Heart right ventricle (tissue), 16 donors: ENCODE data around the gene HOMER1. TPM values are rescaled to one million over a fixed set of nuclear protein-coding genes. Genes with fewer than 3 reads are reported as not detected.

Source experiments
- ATAC-seq, 8 donors: fragments of 200-7000 bp; cut with Tn5 transposase; one replicate each; pipeline ENCODE4 v1.9.1; 2020; ENCODE audit warnings: mild to moderate bottlenecking in 8 of 8, moderate library complexity in 8 of 8, moderate number of reproducible peaks in 1 of 8
- DNase-seq, 2 donors: peaks; one replicate each; pipeline ENCODE4 v3.0.0-alpha.2; 2020
- H3K27ac ChIP-seq, 10 donors: fragments of 200-600 bp; sonication (generic) in 2 of 10; one replicate each; pipeline versions ENCODE4 v1.5.0 to v1.8.0; 2020 to 2022; ENCODE audit warnings: mild to moderate bottlenecking in 3 of 10
- H3K27me3 ChIP-seq, 7 donors: fragments of 200-600 bp; one replicate each; pipeline ENCODE4 v1.8.0; 2021 to 2022; ENCODE audit warnings: mild to moderate bottlenecking in 2 of 7
- H3K36me3 ChIP-seq, 9 donors: fragments of 200-600 bp; sonication (generic) in 1 of 9; one replicate each; pipeline versions ENCODE4 v1.5.0 to v1.8.0; 2020 to 2022; ENCODE audit warnings: mild to moderate bottlenecking in 2 of 9
- H3K4me1 ChIP-seq, 9 donors: fragments of 200-600 bp; sonication (generic) in 1 of 9; one replicate each; pipeline versions ENCODE4 v1.5.0 to v1.8.0; 2020 to 2022; ENCODE audit warnings: mild to moderate bottlenecking in 4 of 9
- H3K4me3 ChIP-seq, 10 donors: fragments of 200-600 bp; sonication (generic) in 2 of 10; one replicate each; pipeline versions ENCODE4 v1.5.0 to v1.8.0; 2020 to 2022; ENCODE audit warnings: mild to moderate bottlenecking in 7 of 10, moderate library complexity in 2 of 10
- H3K9me3 ChIP-seq, 11 donors: fragments of 200-600 bp in 10 of 11; sonication (generic) in 2 of 11; one replicate each; pipeline versions ENCODE4 v1.5.0 to v1.8.0; 2013 to 2022; ENCODE audit warnings: mild to moderate bottlenecking in 2 of 11, control low read depth in 1 of 11, moderate library complexity in 1 of 11
- CTCF ChIP-seq, 9 donors: fragments of 200-600 bp; sonication (generic) in 2 of 9; IDR thresholded peaks; one replicate each; pipeline versions ENCODE4 v1.5.0 to v1.8.0; 2021 to 2022; ENCODE audit warnings: antibody characterized with exemption in 9 of 9, mild to moderate bottlenecking in 5 of 9, moderate library complexity in 1 of 9
- WGBS, 2 donors: extraction: QIAGEN DNeasy Blood & Tissue Kit; methylation state at CpG; one replicate each; pipeline ENCODE4 v1.1.7; 2013; ENCODE audit warnings: inconsistent platforms in 1 of 2; 5-methylcytosine and 5-hydroxymethylcytosine counted together
- intact Hi-C, 10 donors: fragments of 100-400 bp; cut with DNase I; formaldehyde crosslinking; loops; one replicate each; pipeline versions ENCODE4 v1.11.1 to v1.14.2; 2022
- polyA plus RNA-seq, 2 donors: library from polyadenylated mRNA; stranded (reverse); fragments of 200-250 nt; gene quantifications; one replicate each; pipeline ENCODE4 v1.2.3, GENCODE V29; 2013
- total RNA-seq, 10 donors: library from RNA; stranded (reverse); fragmentation: NEBNext Ultra II Directional in 3 of 10; extraction: Animal tissue kit (Norgen Biotek cat#: 25700) in 3 of 10; gene quantifications; one replicate each; pipeline versions ENCODE4 v1.2.1 to v1.2.4, GENCODE V29; 2021 to 2023
- donor health status: Arrhythmogenic right ventricular cardiomyopathy.
- donor health status: ischemic (EF 13 %, LVEDD 7.1; RV severe dilation, severe dysfunction).
- donor health status: healthy with polysubstance abuse.
- donor health status: DM: no; HTN: yes; CAD: no.
- donor health status: DM: no; HTN: no; CAD: no.
- donor health status: ischemic (EF 25% LVEDD 6.9; RV normal size, moderate dysfunction).
- donor health status: ischemic (EF 25% LVEDD 5.7; RV mildly dilated, moderate dysfunction).
- donor health status: healthy.
- donor health status: DM: yes; HTN: yes; CAD: no.
- donor health status: Ischemic cardiomyopathy.
- donor health status: ischemic (EF 35%, LVEDD 5.7; RV mildly dilated, moderate dysfunction).
- donor health status: nonischemic (EF 11% LVEDD 7.7; RV severe dilation, severe dysfunction).
- donor health status: DM: yes; HTN: yes; CAD: no.
- donor health status: PGD.
- donor health status: ischemic (EF 29% LVEDD 5.4; RV normal size, mild dysfunction).
- donor health status: nonischemic (EF 23%, LVEDD 6.1; RV moderate dilation, normal function).

The HOMER1 gene
- total and polyA plus RNA-seq, 12 donors: 4.7 to 109 (median 61.0) TPM

GRCh38 chr5:79509244-79509885 is 4.6 kb downstream of the HOMER1 start:
- Histone ChIP-seq H3K9me3 (no peaks in the 10 kb centered on the region), H3K36me3 (no peaks in the 10 kb centered on the region), H3K27me3 (peaks cover 0 to 49% (median 22%) of the 10 kb centered on the region in 7 donors), H3K4me1 (peaks cover 0 to 26% (median 11%) of the 10 kb centered on the region in 9 donors), H3K4me3 (peak overlapping the region in 9 of 10 donors; percentile 4 to 92 (median 79)), H3K27ac (peak overlapping the region; percentile 9 to 99 (median 92))
- TF ChIP-seq CTCF (IDR thresholded peaks at IDR 0.05): no peak
- no peak for DNase-seq
- peak in 3 of 8 donors; percentile 34 to 57 (median 50) for ATAC-seq
- intact Hi-C loops: loop anchor here in 1 of 10 donors (2.0 kb wide), 1 partner anchor 29 kb away; no protein-coding TSS in a partner anchor
- WGBS, 2 donors: 54 to 64% methylated on average over 1 of the region's 1 CpG

GRCh38 chr5:79508794-79509193 is 5.1 kb downstream of the HOMER1 start:
- H3K4me1 ChIP-seq: peaks cover 0 to 27% (median 11%) of the 10 kb centered on the region in 9 donors
- H3K27ac ChIP-seq: peak overlapping the region; percentile 9 to 99 (median 90)
- no peak for TF ChIP-seq CTCF (IDR thresholded peaks at IDR 0.05)
- ATAC-seq (peak in 4 of 8 donors; percentile 3 to 35 (median 13)), DNase-seq (no peak)
- H3K9me3 ChIP-seq: no peaks in the 10 kb centered on the region
- intact Hi-C loops: loop anchor here in 1 of 10 donors (2.0 kb wide), 1 partner anchor 28 kb away; no protein-coding TSS in a partner anchor
- H3K36me3 ChIP-seq: no peaks in the 10 kb centered on the region
- H3K27me3 ChIP-seq: peaks cover 0 to 49% (median 22%) of the 10 kb centered on the region in 7 donors
- 57 to 64% methylated on average over 2 of the region's 2 CpGs for WGBS, 2 donors
- peak overlapping the region in 7 of 10 donors; percentile 4 to 92 (median 77) for H3K4me3 ChIP-seq

- DNase-seq (no peak), ATAC-seq (peak in 5 of 8 donors; percentile 33 to 60 (median 45))
- H3K36me3 ChIP-seq: no peaks in the 10 kb centered on the region
- TF ChIP-seq CTCF (IDR thresholded peaks at IDR 0.05): no peak
- no peaks in the 10 kb centered on the region for H3K9me3 ChIP-seq
- WGBS, 2 donors: 32 to 40% methylated on average over 2 of the region's 2 CpGs
- H3K27me3 ChIP-seq: peaks cover 0 to 44% (median 22%) of the 10 kb centered on the region in 7 donors
- H3K27ac ChIP-seq: peak overlapping the region; percentile 9 to 99 (median 90)
- intact Hi-C loops: loop anchor here in 1 of 10 donors (2.0 kb wide), 1 partner anchor 28 kb away; no protein-coding TSS in a partner anchor
- H3K4me1 ChIP-seq: peaks cover 0 to 24% (median 10%) of the 10 kb centered on the region in 9 donors
- H3K4me3 ChIP-seq: peak overlapping the region in 5 of 10 donors; percentile 4 to 92 (median 79)
Observed at GRCh38 chr5:79508354-79508753, 5.6 kb downstream of the HOMER1 start.

GRCh38 chr5:79507251-79508205 is 6.4 kb downstream of the HOMER1 start:
- peak in 7 of 8 donors; percentile 18 to 59 (median 51) for ATAC-seq
- 48 to 52% methylated on average over 6 of the region's 6 CpGs for WGBS, 2 donors

More at GRCh38 chr5:79507251-79508205, 6.4 kb downstream of the HOMER1 start:
- Histone ChIP-seq H3K27me3 (peaks cover 0 to 36% (median 15%) of the 10 kb centered on the region in 7 donors), H3K9me3 (no peaks in the 10 kb centered on the region), H3K27ac (peak overlapping the region in 9 of 10 donors; percentile 42 to 99 (median 91)), H3K36me3 (no peaks in the 10 kb centered on the region), H3K4me3 (peak overlapping the region in 4 of 10 donors; percentile 2 to 88 (median 40)), H3K4me1 (peaks cover 0 to 22% (median 6%) of the 10 kb centered on the region in 9 donors)
- intact Hi-C loops: loop anchor here in 1 of 10 donors (2.0 kb wide), 1 partner anchor 27 kb away; no protein-coding TSS in a partner anchor
- TF ChIP-seq CTCF (IDR thresholded peaks at IDR 0.05): no peak
- DNase-seq: no peak
